ENCODE data around the gene STAM2.

STAM2 gene

DNA sequence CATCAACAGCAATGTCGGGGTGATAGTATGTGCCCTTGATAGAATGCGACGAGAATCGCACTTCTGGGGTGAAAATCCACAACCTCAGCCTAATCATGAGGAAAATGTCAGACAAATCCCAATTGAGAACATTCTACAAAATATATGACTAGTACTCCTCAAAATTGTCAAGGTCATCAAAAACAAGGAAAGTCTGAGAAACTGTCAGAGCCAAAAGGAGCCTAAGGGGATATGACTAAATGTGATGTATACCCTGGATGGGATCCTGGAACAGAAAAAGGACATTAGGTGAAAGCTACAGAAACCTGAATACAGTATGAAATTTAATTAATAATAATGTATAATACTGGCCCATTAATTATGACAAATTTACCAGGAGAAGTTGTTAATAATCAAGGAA is 69.1 kb downstream of the STAM2 start:
- TF ChIP-seq, protein P1, sequence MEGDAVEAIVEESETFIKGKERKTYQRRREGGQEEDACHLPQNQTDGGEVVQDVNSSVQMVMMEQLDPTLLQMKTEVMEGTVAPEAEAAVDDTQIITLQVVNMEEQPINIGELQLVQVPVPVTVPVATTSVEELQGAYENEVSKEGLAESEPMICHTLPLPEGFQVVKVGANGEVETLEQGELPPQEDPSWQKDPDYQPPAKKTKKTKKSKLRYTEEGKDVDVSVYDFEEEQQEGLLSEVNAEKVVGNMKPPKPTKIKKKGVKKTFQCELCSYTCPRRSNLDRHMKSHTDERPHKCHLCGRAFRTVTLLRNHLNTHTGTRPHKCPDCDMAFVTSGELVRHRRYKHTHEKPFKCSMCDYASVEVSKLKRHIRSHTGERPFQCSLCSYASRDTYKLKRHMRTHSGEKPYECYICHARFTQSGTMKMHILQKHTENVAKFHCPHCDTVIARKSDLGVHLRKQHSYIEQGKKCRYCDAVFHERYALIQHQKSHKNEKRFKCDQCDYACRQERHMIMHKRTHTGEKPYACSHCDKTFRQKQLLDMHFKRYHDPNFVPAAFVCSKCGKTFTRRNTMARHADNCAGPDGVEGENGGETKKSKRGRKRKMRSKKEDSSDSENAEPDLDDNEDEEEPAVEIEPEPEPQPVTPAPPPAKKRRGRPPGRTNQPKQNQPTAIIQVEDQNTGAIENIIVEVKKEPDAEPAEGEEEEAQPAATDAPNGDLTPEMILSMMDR (conservative IDR thresholded peaks at IDR 0.05; ENCODE audit: low read depth, low read length) = no peak
- Histone ChIP-seq H3K4me3 (IDR thresholded peaks at IDR 0.05; ENCODE audit: insufficient read depth, low read depth, low read length) (no peak overlapping the region), H3K4me1 (ENCODE audit: low read depth, poor library complexity, severe bottlenecking) (no peaks in the 10 kb centered on the region), H3K27ac (no peak overlapping the region), H3K9ac (no peak overlapping the region), H2AFZ (ENCODE audit: low read depth) (no peak overlapping the region), H3K79me2 (ENCODE audit: insufficient read depth, low read depth) (no peaks in the 10 kb centered on the region), H3K27me3 (ENCODE audit: insufficient read depth, low read depth) (no peaks in the 10 kb centered on the region), H3K4me2 (no peak overlapping the region), H4K20me1 (ENCODE audit: insufficient read depth) (no peaks in the 10 kb centered on the region), H3K36me3 (ENCODE audit: insufficient read depth) (no peaks in the 10 kb centered on the region)

DNA sequence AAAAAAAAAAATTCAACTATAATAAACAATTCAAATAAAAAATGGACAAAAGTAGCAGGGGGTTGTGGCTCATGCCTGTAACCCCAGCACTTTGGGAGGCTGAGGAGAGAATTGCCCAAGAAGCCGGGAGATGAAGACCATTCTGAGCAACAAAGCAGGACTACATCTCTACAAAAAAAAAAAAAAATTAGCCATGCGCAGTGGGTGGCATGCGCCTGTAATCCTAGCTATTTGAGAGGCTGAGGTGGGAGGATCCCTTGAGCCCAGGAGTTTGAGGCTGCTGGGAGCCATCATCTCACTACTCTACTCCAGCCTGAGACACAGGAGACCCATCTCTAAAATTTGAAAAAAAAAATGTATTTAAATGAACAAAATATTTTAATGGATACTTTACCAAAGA is 72.3 kb downstream of the STAM2 start:
- no peak overlapping the region for H3K9ac ChIP-seq
- no peaks in the 10 kb centered on the region for H3K4me1 ChIP-seq (ENCODE audit: low read depth, poor library complexity, severe bottlenecking)
- no peak overlapping the region for H3K27ac ChIP-seq
- no peak overlapping the region for H3K4me2 ChIP-seq
- TF ChIP-seq, protein P1 (conservative IDR thresholded peaks at IDR 0.05; ENCODE audit: low read depth, low read length) = no peak
- no peak overlapping the region for H2AFZ ChIP-seq (ENCODE audit: low read depth)
- no peaks in the 10 kb centered on the region for H3K36me3 ChIP-seq (ENCODE audit: insufficient read depth)
- H3K79me2 ChIP-seq (ENCODE audit: insufficient read depth, low read depth) = no peaks in the 10 kb centered on the region
- no peaks in the 10 kb centered on the region for H3K27me3 ChIP-seq (ENCODE audit: insufficient read depth, low read depth)
- H3K4me3 ChIP-seq (IDR thresholded peaks at IDR 0.05; ENCODE audit: insufficient read depth, low read depth, low read length) = no peak overlapping the region
- H4K20me1 ChIP-seq (ENCODE audit: insufficient read depth) = no peaks in the 10 kb centered on the region

DNA sequence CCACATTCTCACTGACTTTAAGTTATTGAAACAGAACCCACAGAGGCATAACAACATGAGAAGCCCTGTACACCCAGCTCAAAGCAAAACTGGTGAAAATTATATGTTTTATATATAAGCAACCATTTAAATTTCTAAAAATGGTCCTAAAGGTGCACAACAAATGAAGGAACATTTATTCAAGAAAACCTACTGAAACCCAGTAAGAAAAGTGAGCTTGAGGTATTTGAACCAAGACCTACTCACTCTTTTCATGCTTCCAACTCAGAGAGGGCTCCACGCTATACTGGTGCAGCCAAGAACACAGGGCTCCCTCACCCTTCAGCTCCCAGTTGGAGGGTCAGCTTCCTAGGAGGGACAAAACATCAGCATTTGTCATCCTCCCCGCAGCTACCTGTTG is 74.6 kb downstream of the STAM2 start:
- TF ChIP-seq, protein P1 (conservative IDR thresholded peaks at IDR 0.05; ENCODE audit: low read depth, low read length) = no peak
- Histone ChIP-seq H3K4me2 (no peak overlapping the region), H3K4me3 (IDR thresholded peaks at IDR 0.05; ENCODE audit: insufficient read depth, low read depth, low read length) (no peak overlapping the region), H3K27me3 (ENCODE audit: insufficient read depth, low read depth) (no peaks in the 10 kb centered on the region), H4K20me1 (ENCODE audit: insufficient read depth) (no peaks in the 10 kb centered on the region), H3K27ac (no peak overlapping the region), H3K36me3 (ENCODE audit: insufficient read depth) (no peaks in the 10 kb centered on the region), H3K9ac (no peak overlapping the region), H3K4me1 (ENCODE audit: low read depth, poor library complexity, severe bottlenecking) (no peaks in the 10 kb centered on the region), H3K79me2 (ENCODE audit: insufficient read depth, low read depth) (no peaks in the 10 kb centered on the region), H2AFZ (ENCODE audit: low read depth) (no peak overlapping the region)

DNA sequence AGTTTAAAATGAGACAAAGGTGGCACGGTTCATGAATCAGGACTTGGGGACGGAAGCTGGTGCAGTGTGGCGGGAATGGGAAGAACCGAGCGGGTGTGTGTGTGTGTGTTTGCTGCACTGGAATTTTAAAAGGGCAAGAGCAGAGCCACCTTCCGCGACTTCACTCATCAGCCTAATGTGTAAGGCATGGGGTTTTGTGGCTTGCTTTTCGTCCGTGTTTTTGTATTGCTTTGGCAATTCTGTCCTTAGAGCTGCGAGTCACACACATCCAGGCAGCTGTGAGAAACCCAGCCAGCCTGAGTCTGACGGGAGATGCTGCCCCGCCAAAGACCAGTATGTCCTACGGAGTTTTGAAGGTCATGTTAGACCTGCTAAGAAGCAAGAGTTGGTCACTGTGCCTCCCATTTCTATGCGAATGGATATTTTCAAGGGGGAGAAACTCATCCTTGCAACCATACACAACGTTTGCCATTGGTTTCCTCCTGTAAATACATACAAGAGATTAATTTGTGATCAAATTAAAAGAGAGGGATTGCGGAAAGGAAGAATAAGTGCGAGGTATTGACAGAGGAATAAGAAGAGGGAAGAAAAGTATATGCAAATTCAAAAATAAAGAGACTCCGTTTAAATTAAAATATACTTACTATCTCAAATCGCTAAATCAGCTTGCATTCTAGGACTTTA is 76.1 kb downstream of the STAM2 start:
- H3K27ac ChIP-seq = no peak overlapping the region
- no peaks in the 10 kb centered on the region for H3K4me1 ChIP-seq (ENCODE audit: low read depth, poor library complexity, severe bottlenecking)
- peak overlapping the region; percentile 64; the same call in 1 of the 2 replicates for H2AFZ ChIP-seq (ENCODE audit: low read depth)
- H4K20me1 ChIP-seq (ENCODE audit: insufficient read depth) = no peaks in the 10 kb centered on the region
- no peaks in the 10 kb centered on the region for H3K36me3 ChIP-seq (ENCODE audit: insufficient read depth)
- peak overlapping the region; percentile 47 for H3K4me2 ChIP-seq
- TF ChIP-seq, protein P1 (conservative IDR thresholded peaks at IDR 0.05; ENCODE audit: low read depth, low read length) = no peak
- H3K27me3 ChIP-seq (ENCODE audit: insufficient read depth, low read depth) = no peaks in the 10 kb centered on the region
- H3K79me2 ChIP-seq (ENCODE audit: insufficient read depth, low read depth) = no peaks in the 10 kb centered on the region
- H3K9ac ChIP-seq = peak overlapping the region; percentile 26; the same call in 1 of the 2 replicates
- no peak overlapping the region for H3K4me3 ChIP-seq (IDR thresholded peaks at IDR 0.05; ENCODE audit: insufficient read depth, low read depth, low read length)
